ENCODE data around the gene CD300A. TPM values are rescaled to one million over a fixed set of nuclear protein-coding genes. Genes with fewer than 3 reads are reported as not detected.

Gene CD300A
- total RNA-seq, 4 donors from 2014 or later, result 1.4 to 2.5 TPM; not detected in 2

GRCh38 chr17:74457820-74458166 is 8.6 kb upstream of the CD300A start:
- intact Hi-C loops (cut with DNase I; ENCODE audit: low total_unique reads), result loop anchor here (1.0 to 2.0 kb wide), 2 partner anchors 35 to 78 kb away; no protein-coding TSS in a partner anchor
- in situ Hi-C loops (cut with MboI; ENCODE audit: low sequenced_read_pairs in 4 of 4), result loop anchor here in 2 of 4 donors (5.0 to 10.0 kb wide), 2 partner anchors 80 to 243 kb away; partner anchors contain the start of gene TTYH2 (in 1 of the 2)
- no peaks in the 10 kb centered on the region for H3K36me3 ChIP-seq
- peak in 2 of 5 experiments; percentile 3 to 6 for TF ChIP-seq CTCF (IDR thresholded peaks at IDR 0.05 in 4 of 5, conservative IDR thresholded peaks at IDR 0.05 in 1 of 5)
- TF ChIP-seq POLR2A (IDR thresholded peaks at IDR 0.05), result no peak
- H3K4me3 ChIP-seq, result peak overlapping the region in 2 of 4 donors; percentile 25 to 39
- DNase-seq, result no peak
- no peaks in the 10 kb centered on the region for H3K27me3 ChIP-seq
- H3K9me3 ChIP-seq, result no peaks in the 10 kb centered on the region
- no peak for ATAC-seq
- peaks cover 24 to 31% of the 10 kb centered on the region in 2 donors for H3K4me1 ChIP-seq
- H3K27ac ChIP-seq, result peak overlapping the region in 2 of 4 donors; percentile 66 to 97

- intact Hi-C loops (cut with DNase I; ENCODE audit: low total_unique reads), result no loop called here
- H3K9me3 ChIP-seq, result no peaks in the 10 kb centered on the region
- in situ Hi-C loops (cut with MboI; ENCODE audit: low sequenced_read_pairs in 4 of 4), result loop anchor here in 2 of 4 donors (5.0 to 10.0 kb wide), 2 partner anchors 82 to 244 kb away; partner anchors contain the start of gene TTYH2 (in 1 of the 2)
Observed at GRCh38 chr17:74458835-74459234, 7.6 kb upstream of the CD300A start.

GRCh38 chr17:74459622-74460021 is 6.8 kb upstream of the CD300A start:
- TF ChIP-seq CTCF (IDR thresholded peaks at IDR 0.05 in 4 of 5, conservative IDR thresholded peaks at IDR 0.05 in 1 of 5), result no peak
- TF ChIP-seq POLR2A (IDR thresholded peaks at IDR 0.05), result no peak
- no peaks in the 10 kb centered on the region for H3K9me3 ChIP-seq
- H3K4me1 ChIP-seq, result peaks cover 11 to 17% of the 10 kb centered on the region in 2 donors
- no peak overlapping the region for H3K4me3 ChIP-seq
- no peak overlapping the region for H3K27ac ChIP-seq
- no peaks in the 10 kb centered on the region for H3K27me3 ChIP-seq
- H3K36me3 ChIP-seq, result no peaks in the 10 kb centered on the region
- intact Hi-C loops (cut with DNase I; ENCODE audit: low total_unique reads) (no loop called here), in situ Hi-C loops (cut with MboI; ENCODE audit: low sequenced_read_pairs in 4 of 4) (loop anchor here in 2 of 4 donors (5.0 to 10.0 kb wide), 2 partner anchors 82 to 245 kb away; partner anchors contain the start of gene TTYH2 (in 1 of the 2))
- ATAC-seq, result no peak
- no peak for DNase-seq

More at GRCh38 chr17:74458835-74459234, 7.6 kb upstream of the CD300A start:
- DNase-seq (no peak), ATAC-seq (no peak)
- TF ChIP-seq CTCF (IDR thresholded peaks at IDR 0.05 in 4 of 5, conservative IDR thresholded peaks at IDR 0.05 in 1 of 5), result no peak
- no peak for TF ChIP-seq POLR2A (IDR thresholded peaks at IDR 0.05)
- no peaks in the 10 kb centered on the region for H3K36me3 ChIP-seq
- no peak overlapping the region for H3K4me3 ChIP-seq
- H3K27me3 ChIP-seq, result no peaks in the 10 kb centered on the region
- peaks cover 15 to 21% of the 10 kb centered on the region in 2 donors for H3K4me1 ChIP-seq
- no peak overlapping the region for H3K27ac ChIP-seq

GRCh38 chr17:74460241-74460640 is 6.2 kb upstream of the CD300A start:
- intact Hi-C loops (cut with DNase I; ENCODE audit: low total_unique reads) (no loop called here), in situ Hi-C loops (cut with MboI; ENCODE audit: low sequenced_read_pairs in 4 of 4) (no loop called here)
- no peaks in the 10 kb centered on the region for H3K27me3 ChIP-seq
- H3K9me3 ChIP-seq, result no peaks in the 10 kb centered on the region
- peaks cover 7 to 11% of the 10 kb centered on the region in 2 donors for H3K4me1 ChIP-seq
- no peak for ATAC-seq
- H3K4me3 ChIP-seq, result no peak overlapping the region
- no peaks in the 10 kb centered on the region for H3K36me3 ChIP-seq
- TF ChIP-seq CTCF (IDR thresholded peaks at IDR 0.05 in 4 of 5, conservative IDR thresholded peaks at IDR 0.05 in 1 of 5), result no peak
- TF ChIP-seq POLR2A (IDR thresholded peaks at IDR 0.05), result no peak
- no peak overlapping the region for H3K27ac ChIP-seq
- no peak for DNase-seq

GRCh38 chr17:74460996-74461395 is 5.4 kb upstream of the CD300A start:
- DNase-seq (no peak), ATAC-seq (no peak)
- Histone ChIP-seq H3K36me3 (no peaks in the 10 kb centered on the region), H3K27me3 (no peaks in the 10 kb centered on the region), H3K4me1 (peaks cover 3 to 7% of the 10 kb centered on the region in 2 donors), H3K4me3 (no peak overlapping the region), H3K9me3 (no peaks in the 10 kb centered on the region), H3K27ac (no peak overlapping the region)
- intact Hi-C loops (cut with DNase I; ENCODE audit: low total_unique reads) (no loop called here), in situ Hi-C loops (cut with MboI; ENCODE audit: low sequenced_read_pairs in 4 of 4) (no loop called here)
- TF ChIP-seq CTCF (IDR thresholded peaks at IDR 0.05 in 4 of 5, conservative IDR thresholded peaks at IDR 0.05 in 1 of 5) (no peak), POLR2A (IDR thresholded peaks at IDR 0.05) (no peak)
